ENCODE results near the gene ZNF469.

- TF ChIP-seq POLR2A (IDR thresholded peaks at IDR 0.05; ENCODE audit: low read depth, low read length) (no peak), POLR2AphosphoS5 (IDR thresholded peaks at IDR 0.05; ENCODE audit: low read depth, low read length) (no peak), TAF1 (IDR thresholded peaks at IDR 0.05; ENCODE audit: borderline replicate concordance, low read depth, low read length) (no peak)
Observed at GRCh38 chr16:88373927-88374492, 8.7 kb upstream of the ZNF469 start.

Data from GM12892 (cell line).